GM23338 (cell line): ENCODE measurements around the gene OBSCN. TPM values are rescaled to one million over a fixed set of nuclear protein-coding genes. Genes with fewer than 3 reads are reported as not detected.

ENCODE experiments used
- ATAC-seq: fragments of 200-7000 bp; cut with Tn5 transposase; 3 replicates; pipeline ENCODE4 v1.9.1; 2020
- DNase-seq: peaks from one replicate; pipeline ENCODE4 v3.0.0-alpha.2; 2015; ENCODE audit warnings: low spot score
- H2AFZ ChIP-seq: fragments of 200-600 bp; sonication (generic); 2 replicates; pipeline ENCODE4 v1.8.0; 2016; ENCODE audit warnings: antibody characterized with exemption, mild to moderate bottlenecking, moderate library complexity
- H3F3A ChIP-seq: fragments of 200-600 bp; sonication (generic); replicated peaks from 2 replicates; pipeline ENCODE4 v1.8.0; 2017; ENCODE audit warnings: antibody characterized with exemption, mixed run types, low read depth
- H3K27ac ChIP-seq: fragments of 200-600 bp; sonication (generic); 2 replicates; pipeline ENCODE4 v1.6.1; 2016; ENCODE audit warnings: low read depth
- H3K27me3 ChIP-seq: fragments of 200-600 bp; sonication (generic); 2 replicates; pipeline ENCODE4 v1.8.0; 2016; ENCODE audit warnings: mild to moderate bottlenecking, mixed run types, moderate library complexity; ENCODE audit not compliant: insufficient read depth
- H3K36me3 ChIP-seq: fragments of 200-600 bp; sonication (generic); 2 replicates; pipeline ENCODE4 v1.8.0; 2016; ENCODE audit warnings: mild to moderate bottlenecking; ENCODE audit not compliant: insufficient read depth
- H3K4me1 ChIP-seq: fragments of 200-600 bp; sonication (generic); 2 replicates; pipeline ENCODE4 v1.8.0; 2016; ENCODE audit warnings: mild to moderate bottlenecking, moderate library complexity; ENCODE audit not compliant: insufficient read depth
- H3K4me2 ChIP-seq: fragments of 200-600 bp; sonication (generic); 2 replicates; pipeline ENCODE4 v1.7.1; 2017; ENCODE audit warnings: mixed run types
- H3K4me3 ChIP-seq: fragments of 200-600 bp; sonication (generic); 2 replicates; pipeline ENCODE4 v1.6.1; 2016; ENCODE audit warnings: mixed run types
- H3K79me2 ChIP-seq: fragments of 200-600 bp; sonication (generic); replicated peaks from 2 replicates; pipeline ENCODE4 v1.8.0; 2017; ENCODE audit warnings: mild to moderate bottlenecking; ENCODE audit not compliant: insufficient read depth
- H3K9me2 ChIP-seq: fragments of 200-600 bp; sonication (generic); 2 replicates; pipeline ENCODE4 v1.8.0; 2017; ENCODE audit not compliant: insufficient read depth
- H4K20me1 ChIP-seq: fragments of 200-600 bp; sonication (generic); replicated peaks from 2 replicates; pipeline ENCODE4 v1.8.0; 2017; ENCODE audit warnings: mild to moderate bottlenecking; ENCODE audit not compliant: insufficient read depth
- H3K27ac Mint-ChIP-seq: 2 replicates; pipeline ENCODE4 v1.8.0; 2020; ENCODE audit warnings: inconsistent platforms, mild to moderate bottlenecking, moderate library complexity, mixed read lengths
- H3K27me3 Mint-ChIP-seq: 3 replicates; pipeline ENCODE4 v1.8.0; 2022; ENCODE audit warnings: low read depth, mild to moderate bottlenecking, moderate library complexity, mixed read lengths, inconsistent platforms; ENCODE audit not compliant: insufficient read depth, poor library complexity
- H3K36me3 Mint-ChIP-seq: 3 replicates; pipeline ENCODE4 v1.8.0; 2021; ENCODE audit warnings: low read depth, mild to moderate bottlenecking, inconsistent platforms, moderate library complexity, mixed read lengths
- H3K4me1 Mint-ChIP-seq: 3 replicates; pipeline ENCODE4 v1.8.0; 2020; ENCODE audit warnings: mild to moderate bottlenecking, inconsistent platforms, mixed read lengths
- H3K4me3 Mint-ChIP-seq: 3 replicates; pipeline ENCODE4 v1.8.0; 2021; ENCODE audit warnings: moderate library complexity, mild to moderate bottlenecking, inconsistent platforms, mixed read lengths
- H3K9me3 Mint-ChIP-seq: 3 replicates; pipeline ENCODE4 v1.8.0; 2020; ENCODE audit warnings: moderate library complexity, mild to moderate bottlenecking, inconsistent platforms, mixed read lengths
- CREB1 ChIP-seq: fragments of 250-450 bp; sonication (Bioruptor Pico); IDR thresholded peaks from 2 replicates; pipeline ENCODE4 v1.5.0; 2020; ENCODE audit warnings: low read depth, mild to moderate bottlenecking, moderate library complexity
- ETS1 ChIP-seq: IDR thresholded peaks from 2 replicates; pipeline ENCODE4 v1.6.1; 2016; ENCODE audit warnings: antibody characterized with exemption
- EZH2phosphoT487 ChIP-seq: fragments of 200-600 bp; sonication (generic); IDR thresholded peaks from one replicate; pipeline ENCODE4 v1.8.1; 2018; ENCODE audit warnings: antibody characterized with exemption; ENCODE audit not compliant: unreplicated experiment
- POLR2AphosphoS5 ChIP-seq: IDR thresholded peaks from 2 replicates; pipeline ENCODE4 v1.6.1; 2016; ENCODE audit warnings: antibody characterized with exemption, low read depth
- REST ChIP-seq: IDR thresholded peaks from one replicate; pipeline ENCODE4 v1.6.1; 2018; ENCODE audit warnings: antibody characterized with exemption; ENCODE audit not compliant: unreplicated experiment
- STAT1 ChIP-seq: IDR thresholded peaks from one replicate; pipeline ENCODE4 v1.6.1; 2016; ENCODE audit warnings: antibody characterized with exemption; ENCODE audit not compliant: unreplicated experiment
- ZNF331 ChIP-seq: fragments of 250-450 bp; sonication (Bioruptor Pico); IDR thresholded peaks from 2 replicates; pipeline ENCODE4 v1.5.0; 2020; ENCODE audit warnings: low read depth, mild to moderate bottlenecking, moderate library complexity
- polyA plus RNA-seq: library from polyadenylated mRNA; unstranded; fragments of >200 nt; fragmentation: Nextera tagmentation; extraction: Ambion mirVana; gene quantifications from 2 replicates; pipeline ENCODE4 v1.2.1, GENCODE V29; 2016
- total RNA-seq: library from RNA; depleted of rRNA; stranded (reverse); fragments of >200 nt; shearing (Covaris generic); gene quantifications from 2 replicates; pipeline ENCODE4 v1.2.3, GENCODE V29; 2014
- TF ChIP-seq, protein P1 (sequence below), 2 experiments: fragments of 200-600 bp in 1 of 2; sonication (generic) in 1 of 2; conservative IDR thresholded peaks; 2 replicates each; pipeline versions ENCODE4 v1.5.1 to v1.6.1; 2016 to 2017; ENCODE audit warnings: antibody characterized with exemption in 2 of 2, low read depth in 2 of 2, mild to moderate bottlenecking in 2 of 2, moderate library complexity in 1 of 2

The OBSCN gene
- total and polyA plus RNA-seq, 2 experiments from 2014 or later = 8.4 to 38.5 TPM

- Histone ChIP-seq H3F3A (no peaks in the 10 kb centered on the region), H3K4me3 (no peak overlapping the region), H4K20me1 (no peaks in the 10 kb centered on the region), H3K36me3 (no peaks in the 10 kb centered on the region), H3K79me2 (no peaks in the 10 kb centered on the region), H3K4me2 (no peak overlapping the region), H2AFZ (no peak overlapping the region), H3K27me3 (no peaks in the 10 kb centered on the region), H3K4me1 (no peaks in the 10 kb centered on the region), H3K9me2 (no peaks in the 10 kb centered on the region), H3K27ac (no peak overlapping the region)
- no peak for DNase-seq
- no peak overlapping the region for H3K27ac Mint-ChIP-seq
- no peaks in the 10 kb centered on the region; the same call in 2 of the 3 replicates for H3K4me1 Mint-ChIP-seq
- ATAC-seq = no peak
- H3K27me3 Mint-ChIP-seq = peaks cover 13% of the 10 kb centered on the region
- no peak overlapping the region for H3K4me3 Mint-ChIP-seq
- H3K36me3 Mint-ChIP-seq = peaks cover 32% of the 10 kb centered on the region
- H3K9me3 Mint-ChIP-seq = peaks cover 9% of the 10 kb centered on the region; the same call in 1 of the 3 replicates
- no peak for TF ChIP-seq STAT1
- TF ChIP-seq ETS1 = no peak
- TF ChIP-seq EZH2phosphoT487 = no peak
- no peak for TF ChIP-seq CREB1
- no peak for TF ChIP-seq POLR2AphosphoS5
- TF ChIP-seq, protein P1, sequence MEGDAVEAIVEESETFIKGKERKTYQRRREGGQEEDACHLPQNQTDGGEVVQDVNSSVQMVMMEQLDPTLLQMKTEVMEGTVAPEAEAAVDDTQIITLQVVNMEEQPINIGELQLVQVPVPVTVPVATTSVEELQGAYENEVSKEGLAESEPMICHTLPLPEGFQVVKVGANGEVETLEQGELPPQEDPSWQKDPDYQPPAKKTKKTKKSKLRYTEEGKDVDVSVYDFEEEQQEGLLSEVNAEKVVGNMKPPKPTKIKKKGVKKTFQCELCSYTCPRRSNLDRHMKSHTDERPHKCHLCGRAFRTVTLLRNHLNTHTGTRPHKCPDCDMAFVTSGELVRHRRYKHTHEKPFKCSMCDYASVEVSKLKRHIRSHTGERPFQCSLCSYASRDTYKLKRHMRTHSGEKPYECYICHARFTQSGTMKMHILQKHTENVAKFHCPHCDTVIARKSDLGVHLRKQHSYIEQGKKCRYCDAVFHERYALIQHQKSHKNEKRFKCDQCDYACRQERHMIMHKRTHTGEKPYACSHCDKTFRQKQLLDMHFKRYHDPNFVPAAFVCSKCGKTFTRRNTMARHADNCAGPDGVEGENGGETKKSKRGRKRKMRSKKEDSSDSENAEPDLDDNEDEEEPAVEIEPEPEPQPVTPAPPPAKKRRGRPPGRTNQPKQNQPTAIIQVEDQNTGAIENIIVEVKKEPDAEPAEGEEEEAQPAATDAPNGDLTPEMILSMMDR (conservative IDR thresholded peaks at IDR 0.05; ENCODE audit: low read depth in 2 of 2) = no peak
Observed at GRCh38 chr1:228288536-228289238, 80.8 kb downstream of the OBSCN start.

- Mint-ChIP-seq H3K36me3 (peaks cover 36% of the 10 kb centered on the region), H3K27me3 (peaks cover 13% of the 10 kb centered on the region), H3K27ac (no peak overlapping the region), H3K4me1 (no peaks in the 10 kb centered on the region; the same call in 2 of the 3 replicates), H3K9me3 (peaks cover 13% of the 10 kb centered on the region; the same call in 2 of the 3 replicates), H3K4me3 (no peak overlapping the region)
- no peaks in the 10 kb centered on the region for H3F3A ChIP-seq
- H4K20me1 ChIP-seq = no peaks in the 10 kb centered on the region
- no peak overlapping the region for H3K4me2 ChIP-seq
- H3K36me3 ChIP-seq = no peaks in the 10 kb centered on the region
- no peaks in the 10 kb centered on the region for H3K4me1 ChIP-seq
- no peaks in the 10 kb centered on the region for H3K79me2 ChIP-seq
- H3K27me3 ChIP-seq = no peaks in the 10 kb centered on the region
- no peak overlapping the region for H3K27ac ChIP-seq
- H3K4me3 ChIP-seq = no peak overlapping the region
- no peak for ATAC-seq
- DNase-seq = no peak
- no peak overlapping the region for H2AFZ ChIP-seq
- no peaks in the 10 kb centered on the region for H3K9me2 ChIP-seq
- TF ChIP-seq CREB1 = no peak
- no peak for TF ChIP-seq ZNF331
- TF ChIP-seq REST = no peak
Observed at GRCh38 chr1:228289239-228289849, 81.5 kb downstream of the OBSCN start.
